GM21390 (cell line): ENCODE measurements around the gene KDM4B.
"Not testable (repeated sequence)": the region's sequence is repeated elsewhere in the genome, so short reads cannot be mapped to it uniquely, and the experiment has no call there.

Experiments used
- ATAC-seq: cut with Tn5 transposase; IDR thresholded peaks from one replicate; pipeline ENCODE4 v1.9.1; 2021; ENCODE audit not compliant: unreplicated experiment

KDM4B gene

GRCh38 chr19:4967738-4968461, 1.0 kb upstream of the KDM4B start:
- ATAC-seq = no peak

GRCh38 chr19:4969292-4969771, 419 bp downstream of the KDM4B start:
- no peak for ATAC-seq

- no peak for ATAC-seq
Observed at GRCh38 chr19:4969772-4970531, 1.0 kb downstream of the KDM4B start.

- no peak for ATAC-seq
Observed at GRCh38 chr19:4970558-4971423, 1.9 kb downstream of the KDM4B start.

GRCh38 chr19:4971424-4971793, 2.5 kb downstream of the KDM4B start:
- no peak for ATAC-seq

GRCh38 chr19:4971816-4972495, 3.0 kb downstream of the KDM4B start:
- no peak for ATAC-seq

GRCh38 chr19:4972509-4973230, 3.8 kb downstream of the KDM4B start:
- no peak for ATAC-seq

- no peak for ATAC-seq
Observed at GRCh38 chr19:4974880-4975469, 6.1 kb downstream of the KDM4B start.

- not testable (repeated sequence) for ATAC-seq
Observed at GRCh38 chr19:4975601-4976000, 6.7 kb downstream of the KDM4B start.

- no peak for ATAC-seq
Observed at GRCh38 chr19:4976401-4977298, 7.7 kb downstream of the KDM4B start.

- no peak for ATAC-seq
Observed at GRCh38 chr19:4977299-4978174, 8.6 kb downstream of the KDM4B start.

- ATAC-seq = no peak
Observed at GRCh38 chr19:4979211-4979807, 10.4 kb downstream of the KDM4B start.

GRCh38 chr19:4980067-4980466, 11.2 kb downstream of the KDM4B start:
- ATAC-seq = no peak

GRCh38 chr19:4980838-4981680, 12.1 kb downstream of the KDM4B start:
- ATAC-seq = no peak

- no peak for ATAC-seq
Observed at GRCh38 chr19:4981681-4981958, 12.7 kb downstream of the KDM4B start.

- ATAC-seq = no peak
Observed at GRCh38 chr19:4983346-4984105, 14.6 kb downstream of the KDM4B start.
